ENCODE measurements around the gene RAB27B. TPM values are rescaled to one million over a fixed set of nuclear protein-coding genes. Genes with fewer than 3 reads are reported as not detected.

RAB27B gene
- total and polyA plus RNA-seq, 10 of the 15 experiments (the other 5 are each of a cell fraction or from before 2014, with no cell fraction given): under 0.01 to 0.03 TPM; not detected in 8

GRCh38 chr18:54942569-54942968 is 114.3 kb downstream of the RAB27B start:
- ChIA-PET SMC1A (ENCODE audit: uncharacterized antibody, unreplicated experiment) (no interaction called here), CTCF (interaction anchor here (0.6 kb wide), 1 partner anchor 1669 kb away, joined by 4 read pairs; no protein-coding TSS in a partner anchor), RAD21 (ENCODE audit: unreplicated experiment) (no interaction called here), POLR2A (no interaction called here)
- intact Hi-C loops (cut with micrococcal nuclease; ENCODE audit: unreplicated experiment) (no loop called here), in situ Hi-C loops (cut with MboI) (no loop called here)
- H3K4me1 ChIP-seq (ENCODE audit: control insufficient read depth, insufficient read depth, low read length): no peaks in the 10 kb centered on the region
- H3K79me2 ChIP-seq (ENCODE audit: control insufficient read depth, insufficient read depth, low read length): no peaks in the 10 kb centered on the region
- ATAC-seq (no peak), FAIRE-seq (no peak), DNase-seq (ENCODE audit: low read depth, low spot score) (no peak)
- H4K20me1 ChIP-seq (ENCODE audit: control insufficient read depth, insufficient read depth): no peaks in the 10 kb centered on the region
- H2AFZ ChIP-seq (ENCODE audit: control insufficient read depth, low read depth, low read length): no peak overlapping the region
- no peak overlapping the region for H3K4me2 ChIP-seq (ENCODE audit: control insufficient read depth, insufficient read depth)
- H3K4me3 ChIP-seq: no peak overlapping the region
- TF ChIP-seq EP300 (IDR thresholded peaks at IDR 0.05; ENCODE audit: borderline replicate concordance in 1 of 2, control insufficient read depth in 1 of 2, low read depth in 2 of 2, low read length in 2 of 2) (no peak), CEBPB (IDR thresholded peaks at IDR 0.05; ENCODE audit: borderline replicate concordance in 1 of 2, low read depth in 2 of 2, low read length in 2 of 2) (no peak), POU2F2 (IDR thresholded peaks at IDR 0.05; ENCODE audit: borderline replicate concordance, low read depth, low read length) (no peak)
- H3K27me3 ChIP-seq (replicated peaks in 1 of 2; ENCODE audit: control insufficient read depth in 2 of 2, insufficient read depth in 2 of 2, low read length in 1 of 2): no peaks in the 10 kb centered on the region
- H3K27ac ChIP-seq (ENCODE audit: control insufficient read depth, insufficient read depth): no peak overlapping the region
- H3K9me3 ChIP-seq (replicated peaks; ENCODE audit: control insufficient read depth, insufficient read depth, low read length): no peaks in the 10 kb centered on the region
- WGBS (ENCODE audit: insufficient coverage, insufficient replicate concordance, low lambda C conversion rate, missing lambda C conversion rate): 73% methylated on average over 3 of the region's 3 CpGs
- H3K36me3 ChIP-seq (ENCODE audit: control insufficient read depth in 2 of 2, insufficient read depth in 2 of 2, low read length in 1 of 2): no peaks in the 10 kb centered on the region
- BruUV-seq (replicated peaks): no TSS peak
- no peak overlapping the region for H3K9ac ChIP-seq (ENCODE audit: control insufficient read depth, insufficient read depth, low read length)

Other genes with a start within 250 kb of the RAB27B start
- not detected in 2 replicates for gene DYNAP, start 237.2 kb upstream of the RAB27B start, total RNA-seq (2014; rRNA removed)
- gene DYNAP, start 237.2 kb upstream of the RAB27B start, total RNA-seq (2014; rRNA removed; fragmentation: Illumina TruSeq; extraction: Trizol): not detected in 2 replicates
- not detected in 2 replicates for gene DYNAP, start 237.2 kb upstream of the RAB27B start, total RNA-seq (2021)
- not detected in 2 replicates for gene DYNAP, start 237.2 kb upstream of the RAB27B start, polyA plus RNA-seq (2011; rRNA removed)
- gene DYNAP, start 237.2 kb upstream of the RAB27B start, polyA plus RNA-seq (2014; fragmentation: Illumina TruSeq; extraction: Trizol): not detected in 2 replicates
- not detected for gene DYNAP, start 237.2 kb upstream of the RAB27B start, polyA plus RNA-seq (2014; fragmentation: Nextera tagmentation; extraction: Ambion mirVana)
- not detected in 2 replicates for gene DYNAP, start 237.2 kb upstream of the RAB27B start, polyA plus RNA-seq (2014; rRNA removed)
- not detected for gene DYNAP, start 237.2 kb upstream of the RAB27B start, polyA plus RNA-seq (2016; fragmentation: Nextera tagmentation; extraction: Ambion mirVana)
- not detected in 2 replicates for gene CCDC68, start 131.0 kb downstream of the RAB27B start, total RNA-seq (2014; rRNA removed)
- gene CCDC68, start 131.0 kb downstream of the RAB27B start, total RNA-seq (2014; rRNA removed; fragmentation: Illumina TruSeq; extraction: Trizol): not detected in 2 replicates
- not detected in 2 replicates for gene CCDC68, start 131.0 kb downstream of the RAB27B start, total RNA-seq (2021)
- 0.04 TPM in 2 replicates for gene CCDC68, start 131.0 kb downstream of the RAB27B start, polyA plus RNA-seq (2011; rRNA removed)
- not detected in 2 replicates for gene CCDC68, start 131.0 kb downstream of the RAB27B start, polyA plus RNA-seq (2014; fragmentation: Illumina TruSeq; extraction: Trizol)
- not detected for gene CCDC68, start 131.0 kb downstream of the RAB27B start, polyA plus RNA-seq (2014; fragmentation: Nextera tagmentation; extraction: Ambion mirVana)
- gene CCDC68, start 131.0 kb downstream of the RAB27B start, polyA plus RNA-seq (2014; rRNA removed): not detected in 2 replicates
- gene CCDC68, start 131.0 kb downstream of the RAB27B start, polyA plus RNA-seq (2016; fragmentation: Nextera tagmentation; extraction: Ambion mirVana): not detected